HG03460 (cell line): Measurements from ENCODE around the gene CRHR1.

Experiments used
- ATAC-seq: cut with Tn5 transposase; IDR thresholded peaks from one replicate; pipeline ENCODE4 v1.9.1; 2021; ENCODE audit not compliant: unreplicated experiment

CRHR1 gene

DNA sequence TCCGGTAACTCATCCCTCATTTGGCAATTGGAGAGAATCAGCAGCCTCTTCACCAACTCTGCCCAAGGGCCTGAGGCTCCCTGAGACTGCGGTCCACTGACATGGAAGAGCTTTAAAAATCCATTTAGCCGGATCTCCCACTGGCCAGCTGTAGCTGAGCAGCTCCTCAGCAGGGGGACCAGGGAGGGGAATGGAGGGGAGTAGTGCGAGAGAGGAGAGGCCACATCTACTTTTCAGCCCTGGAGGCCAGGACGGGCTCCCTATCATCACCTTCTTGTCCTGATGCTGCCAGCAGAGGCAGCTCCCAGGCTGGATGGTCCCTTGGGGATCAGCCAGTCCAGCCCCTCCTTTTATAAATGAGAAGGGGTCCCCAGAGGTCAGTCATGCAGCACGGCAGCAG lies 35.5 kb downstream of the CRHR1 start:
- ATAC-seq = no peak

- no peak for ATAC-seq
Measured at GRCh38 chr17:45820052-45820780, 36.1 kb downstream of the CRHR1 start.

GRCh38 chr17:45821147-45821546 lies 37.0 kb downstream of the CRHR1 start:
- no peak for ATAC-seq

DNA sequence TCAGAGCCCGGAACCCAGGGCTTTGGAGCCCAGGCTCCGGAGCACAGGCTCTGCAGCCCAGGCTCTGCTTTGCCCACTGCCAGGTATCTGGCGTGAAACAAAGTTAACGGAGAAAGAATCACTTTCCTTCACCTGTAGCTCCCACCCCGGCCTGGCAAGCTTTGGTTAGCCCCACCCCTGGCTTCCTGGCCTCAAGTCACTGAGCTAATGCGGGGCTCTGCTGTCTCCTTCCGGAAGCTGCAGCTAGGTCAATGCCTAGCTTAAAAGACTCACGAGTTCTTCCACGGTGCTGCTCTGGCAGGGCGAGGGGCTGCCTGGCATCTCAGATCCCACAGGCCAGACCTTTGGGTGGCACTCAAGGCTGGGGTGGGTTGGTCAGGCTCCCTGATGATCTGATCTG lies 39.5 kb downstream of the CRHR1 start:
- ATAC-seq = no peak

DNA sequence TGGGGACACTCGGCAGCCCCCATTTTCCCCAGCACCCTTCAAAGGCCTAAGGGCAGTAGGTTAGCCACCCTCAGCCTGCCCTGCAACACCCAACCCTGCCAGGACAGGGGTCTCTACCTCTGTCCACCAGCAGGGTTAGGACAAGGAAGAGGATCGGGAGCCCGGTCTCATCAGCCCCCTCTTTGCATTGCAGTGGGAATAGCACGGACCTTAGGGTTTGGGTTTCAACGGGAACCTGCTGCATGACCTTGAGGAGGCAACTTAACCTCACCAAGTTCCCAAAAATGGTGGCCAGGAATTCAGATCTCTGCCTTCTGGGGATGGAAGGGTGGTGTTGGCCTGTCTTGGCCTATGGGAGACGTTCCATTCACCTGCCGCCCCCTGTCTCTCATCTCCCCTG lies 40.4 kb downstream of the CRHR1 start:
- ATAC-seq = no peak

GRCh38 chr17:45824901-45825492 lies 40.9 kb downstream of the CRHR1 start:
- ATAC-seq = no peak

DNA sequence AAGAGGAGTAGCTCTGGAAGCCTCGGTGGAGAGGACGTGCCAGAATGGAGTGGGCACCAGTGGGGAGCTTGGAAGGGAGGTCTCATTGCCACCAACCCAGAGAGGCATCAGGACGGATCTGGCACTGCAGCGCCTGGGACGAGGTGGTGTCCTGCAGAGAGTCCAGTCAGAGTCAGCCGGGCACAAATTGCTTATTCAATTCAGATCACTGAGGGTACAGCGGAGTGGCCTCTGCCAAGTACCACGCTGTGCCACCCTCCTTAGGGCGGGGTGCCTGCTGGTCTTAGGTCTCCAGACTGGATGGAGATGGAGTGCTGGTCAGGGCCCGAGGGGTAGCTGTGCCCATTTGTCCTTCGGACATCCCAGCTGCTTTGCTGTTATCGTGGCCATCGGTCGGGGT lies 41.7 kb downstream of the CRHR1 start:
- no peak for ATAC-seq

- no peak for ATAC-seq
Measured at GRCh38 chr17:45826919-45827588, 42.9 kb downstream of the CRHR1 start.

GRCh38 chr17:45828171-45828570 lies 44.1 kb downstream of the CRHR1 start:
- no peak for ATAC-seq

DNA sequence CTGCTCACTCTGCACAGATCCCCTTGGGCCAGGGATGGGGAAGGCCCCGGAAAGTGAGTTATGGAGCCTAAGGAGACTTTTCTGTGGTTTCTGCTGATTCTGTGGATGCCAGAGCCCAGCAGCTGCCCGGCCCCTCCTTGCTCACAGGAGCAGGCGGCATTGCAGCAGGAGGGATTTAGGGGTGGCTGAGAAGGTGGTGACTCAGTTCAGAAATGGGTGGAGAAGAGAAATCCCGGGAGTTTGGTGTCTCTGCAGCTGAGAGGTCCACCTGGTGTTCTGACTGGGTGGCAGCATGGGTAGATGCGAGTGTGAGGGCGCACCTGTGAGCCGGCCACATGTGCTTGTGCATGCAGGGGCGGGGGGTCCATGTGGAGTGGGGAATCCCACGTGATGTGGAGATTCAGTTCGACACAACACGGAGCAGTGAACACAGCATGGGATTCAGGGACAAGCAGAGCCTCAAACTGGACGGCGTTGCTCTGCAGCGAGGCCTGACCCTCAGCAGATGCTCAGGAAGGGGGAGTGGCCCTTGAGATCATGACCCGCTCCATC lies 44.5 kb downstream of the CRHR1 start:
- ATAC-seq = no peak

GRCh38 chr17:45833920-45834319 lies 49.8 kb downstream of the CRHR1 start:
- ATAC-seq = no peak

DNA sequence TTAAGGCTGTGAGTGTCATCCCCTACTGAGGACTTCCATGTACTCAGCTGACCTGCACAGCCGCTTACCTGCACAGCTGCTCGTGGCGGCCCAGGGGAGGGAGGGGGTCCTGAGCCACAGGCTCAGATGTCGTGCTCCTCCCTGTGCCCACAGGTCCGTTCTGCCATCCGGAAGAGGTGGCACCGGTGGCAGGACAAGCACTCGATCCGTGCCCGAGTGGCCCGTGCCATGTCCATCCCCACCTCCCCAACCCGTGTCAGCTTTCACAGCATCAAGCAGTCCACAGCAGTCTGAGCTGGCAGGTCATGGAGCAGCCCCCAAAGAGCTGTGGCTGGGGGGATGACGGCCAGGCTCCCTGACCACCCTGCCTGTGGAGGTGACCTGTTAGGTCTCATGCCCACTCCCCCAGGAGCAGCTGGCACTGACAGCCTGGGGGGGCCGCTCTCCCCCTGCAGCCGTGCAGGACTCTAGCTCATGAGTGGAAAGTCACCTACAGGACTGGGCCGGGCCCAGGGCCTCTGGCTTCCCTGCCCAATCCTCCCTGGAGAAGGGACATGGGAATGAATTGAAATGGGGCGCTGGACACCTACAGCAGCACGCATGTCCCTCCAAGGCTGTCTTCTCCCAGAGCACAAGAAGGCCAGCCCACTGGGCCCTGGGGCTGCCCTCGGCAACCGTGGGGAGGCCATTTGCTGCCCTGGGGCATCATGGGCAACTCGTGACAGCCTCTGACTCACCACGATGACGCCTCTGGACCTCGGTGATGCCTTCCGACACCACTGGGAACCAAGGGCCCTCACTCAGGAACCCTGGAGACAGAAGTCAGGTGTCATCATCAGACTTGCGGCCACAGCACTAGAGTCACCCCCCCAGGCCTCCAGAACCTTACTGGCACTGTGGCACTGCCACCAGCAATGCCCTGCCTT lies 50.6 kb downstream of the CRHR1 start:
- ATAC-seq = no peak

DNA sequence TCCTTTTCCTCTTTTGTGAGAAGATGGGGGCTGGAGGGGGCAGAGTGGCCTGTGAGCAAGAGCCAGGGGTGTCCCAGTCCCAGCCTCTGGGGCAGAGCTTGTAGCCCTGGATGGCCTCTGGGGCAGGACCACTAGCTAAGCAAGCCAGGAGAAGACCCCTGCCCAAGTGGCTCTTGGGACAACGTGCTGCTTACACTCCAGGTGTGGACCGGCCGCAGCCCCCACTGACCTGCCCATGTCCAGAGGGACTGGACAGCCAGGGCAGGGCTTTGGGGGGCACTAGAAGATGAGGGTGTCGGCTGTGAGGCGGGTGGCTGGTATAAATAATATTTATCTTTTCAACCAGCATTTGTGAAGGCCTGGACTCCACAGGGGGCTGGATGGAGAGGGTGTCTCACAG lies 51.4 kb downstream of the CRHR1 start:
- ATAC-seq = no peak

GRCh38 chr17:45836047-45837044 lies 52.2 kb downstream of the CRHR1 start:
- ATAC-seq = no peak

- no peak for ATAC-seq
Measured at GRCh38 chr17:45837187-45837586, 53.1 kb downstream of the CRHR1 start.

GRCh38 chr17:45837603-45838002 lies 53.5 kb downstream of the CRHR1 start:
- no peak for ATAC-seq

DNA sequence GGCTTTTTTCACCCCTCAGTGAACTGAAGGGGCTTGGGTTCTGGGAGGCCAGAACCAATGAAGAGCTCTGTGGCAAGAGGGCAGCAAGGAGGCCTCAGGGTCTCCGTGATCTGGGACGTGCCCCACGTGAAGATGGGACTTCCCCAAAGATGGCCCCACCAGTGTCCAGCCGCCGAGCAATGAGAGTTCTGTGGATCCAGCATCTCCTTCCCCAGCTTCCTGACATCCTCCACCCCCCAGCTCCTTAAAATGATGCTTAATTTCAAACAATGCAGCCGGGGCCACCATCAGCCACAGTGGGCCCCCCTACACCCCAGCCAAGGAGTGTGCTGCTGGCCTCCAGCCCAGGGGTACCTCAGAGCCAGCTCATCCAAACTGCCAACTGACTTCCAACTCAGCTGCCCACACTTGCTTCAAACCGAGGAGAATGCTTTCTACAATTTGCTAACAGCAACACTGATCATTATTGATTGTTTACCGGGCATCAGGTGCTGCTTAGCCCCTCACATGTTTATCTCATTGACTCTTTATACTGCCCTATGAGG lies 54.7 kb downstream of the CRHR1 start:
- ATAC-seq = no peak

GRCh38 chr17:45839442-45839841 lies 55.3 kb downstream of the CRHR1 start:
- no peak for ATAC-seq

- no peak for ATAC-seq
Measured at GRCh38 chr17:45841186-45841585, 57.1 kb downstream of the CRHR1 start.
